GM12878 (cell line): ENCODE results near the gene CNTLN.

Source experiments
- BACH1 ChIP-seq: fragments of 450-650 bp; IDR thresholded peaks from 2 replicates; pipeline ENCODE4 v1.6.1; 2017; ENCODE audit warnings: mild to moderate bottlenecking, borderline replicate concordance
- CEBPB ChIP-seq, 2 experiments: fragments of 150-350 bp in 1 of 2; IDR thresholded peaks; 2 replicates each; pipeline ENCODE4 v1.6.1; 2012 to 2014; ENCODE audit warnings: low read depth in 2 of 2, low read length in 2 of 2, borderline replicate concordance in 1 of 2, inconsistent platforms in 1 of 2
- EZH2 ChIP-seq: IDR thresholded peaks from 2 replicates; pipeline ENCODE4 v1.6.1; 2012; ENCODE audit warnings: low read depth, mild to moderate bottlenecking, control low read depth, inconsistent platforms, low read length, borderline replicate concordance; ENCODE audit not compliant: control insufficient read depth
- JUNB ChIP-seq: IDR thresholded peaks from 2 replicates; pipeline ENCODE4 v1.6.1; 2016; ENCODE audit warnings: antibody characterized with exemption, mild to moderate bottlenecking
- KAT2A ChIP-seq: conservative IDR thresholded peaks from 2 replicates; pipeline ENCODE4 v1.6.1; 2011; ENCODE audit warnings: low read depth, low read length; ENCODE audit not compliant: control insufficient read depth
- MEF2A ChIP-seq: IDR thresholded peaks from 2 replicates; pipeline ENCODE4 v1.6.1; 2011; ENCODE audit warnings: low read depth, mild to moderate bottlenecking, low read length, moderate library complexity; ENCODE audit not compliant: insufficient read depth
- MXI1 ChIP-seq: fragments of 150-350 bp; IDR thresholded peaks from 2 replicates; pipeline ENCODE4 v1.6.1; 2011; ENCODE audit warnings: low read depth, mild to moderate bottlenecking, inconsistent platforms, low read length, improper control_type of control experiment
- NKRF ChIP-seq: fragments of 450-650 bp; conservative IDR thresholded peaks from 2 replicates; pipeline ENCODE4 v1.6.1; 2017; ENCODE audit warnings: mild to moderate bottlenecking, moderate library complexity
- SP1 ChIP-seq: IDR thresholded peaks from one replicate; pipeline ENCODE4 v1.6.1; 2011; ENCODE audit warnings: low read depth, low read length
- SPI1 ChIP-seq: IDR thresholded peaks from 2 replicates; pipeline ENCODE4 v1.6.1; 2011; ENCODE audit warnings: low read depth, mild to moderate bottlenecking, low read length, moderate library complexity, borderline replicate concordance; ENCODE audit not compliant: insufficient read depth
- SREBF2 ChIP-seq: IDR thresholded peaks from 2 replicates; pipeline ENCODE4 v1.6.1; 2012; ENCODE audit warnings: mild to moderate bottlenecking, low read length
- ZBED1 ChIP-seq: IDR thresholded peaks from 2 replicates; pipeline ENCODE4 v1.6.1; 2016; ENCODE audit warnings: borderline replicate concordance
- ZZZ3 ChIP-seq: IDR thresholded peaks from 2 replicates; pipeline ENCODE4 v1.6.1; 2011; ENCODE audit warnings: low read depth; ENCODE audit not compliant: control insufficient read depth, insufficient read length
- TF ChIP-seq, protein P1 (sequence below), 3 experiments: IDR thresholded peaks in 2 of 3; conservative IDR thresholded peaks in 1 of 3; 2 replicates each; pipeline ENCODE4 v1.5.1; 2011; ENCODE audit warnings: low read depth in 3 of 3, low read length in 3 of 3, mild to moderate bottlenecking in 3 of 3, control low read depth in 2 of 3, moderate library complexity in 2 of 3, inconsistent platforms in 1 of 3, mixed read lengths in 1 of 3; ENCODE audit not compliant: control insufficient read depth in 2 of 3, insufficient read depth in 1 of 3; ENCODE audit errors: extremely low read depth in 1 of 3

DNA sequence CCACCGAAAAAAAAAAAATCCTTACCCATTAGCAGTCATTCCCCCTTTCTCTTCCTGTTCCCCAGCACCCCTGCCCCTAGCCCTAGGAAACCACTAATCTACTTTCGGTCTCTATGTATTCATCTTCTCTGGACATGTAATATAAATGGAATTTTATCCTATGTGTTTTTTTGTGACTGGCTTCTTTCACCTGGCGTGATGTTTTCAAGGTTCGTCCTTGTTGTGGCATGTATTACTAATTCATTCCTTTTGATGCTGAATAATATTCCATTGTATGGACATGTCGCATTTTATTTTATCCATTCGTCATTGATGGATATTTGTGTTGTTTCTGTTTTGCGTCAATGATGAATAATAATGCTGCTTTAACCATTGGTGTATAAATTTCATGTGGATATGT is 401.2 kb downstream of the CNTLN start:
- TF ChIP-seq, protein P1, sequence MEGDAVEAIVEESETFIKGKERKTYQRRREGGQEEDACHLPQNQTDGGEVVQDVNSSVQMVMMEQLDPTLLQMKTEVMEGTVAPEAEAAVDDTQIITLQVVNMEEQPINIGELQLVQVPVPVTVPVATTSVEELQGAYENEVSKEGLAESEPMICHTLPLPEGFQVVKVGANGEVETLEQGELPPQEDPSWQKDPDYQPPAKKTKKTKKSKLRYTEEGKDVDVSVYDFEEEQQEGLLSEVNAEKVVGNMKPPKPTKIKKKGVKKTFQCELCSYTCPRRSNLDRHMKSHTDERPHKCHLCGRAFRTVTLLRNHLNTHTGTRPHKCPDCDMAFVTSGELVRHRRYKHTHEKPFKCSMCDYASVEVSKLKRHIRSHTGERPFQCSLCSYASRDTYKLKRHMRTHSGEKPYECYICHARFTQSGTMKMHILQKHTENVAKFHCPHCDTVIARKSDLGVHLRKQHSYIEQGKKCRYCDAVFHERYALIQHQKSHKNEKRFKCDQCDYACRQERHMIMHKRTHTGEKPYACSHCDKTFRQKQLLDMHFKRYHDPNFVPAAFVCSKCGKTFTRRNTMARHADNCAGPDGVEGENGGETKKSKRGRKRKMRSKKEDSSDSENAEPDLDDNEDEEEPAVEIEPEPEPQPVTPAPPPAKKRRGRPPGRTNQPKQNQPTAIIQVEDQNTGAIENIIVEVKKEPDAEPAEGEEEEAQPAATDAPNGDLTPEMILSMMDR (IDR thresholded peaks at IDR 0.05 in 2 of 3, conservative IDR thresholded peaks at IDR 0.05 in 1 of 3; ENCODE audit: control insufficient read depth in 2 of 3, extremely low read depth in 1 of 3, insufficient read depth in 1 of 3, low read depth in 3 of 3, low read length in 3 of 3): no peak
- no peak for TF ChIP-seq NKRF
- no peak for TF ChIP-seq EZH2
- TF ChIP-seq SP1: no peak
- no peak for TF ChIP-seq BACH1
- no peak for TF ChIP-seq CEBPB (IDR thresholded peaks at IDR 0.05; ENCODE audit: borderline replicate concordance in 1 of 2, low read depth in 2 of 2, low read length in 2 of 2)
- no peak for TF ChIP-seq SREBF2
- no peak for TF ChIP-seq JUNB
- no peak for TF ChIP-seq ZZZ3
- TF ChIP-seq SPI1: no peak
- TF ChIP-seq ZBED1: no peak
- no peak for TF ChIP-seq MXI1
- no peak for TF ChIP-seq KAT2A
- no peak for TF ChIP-seq MEF2A
